GM18907 (cell line): Measurements from ENCODE around the gene MED9.
"Not testable (repeated sequence)": the region's sequence is repeated elsewhere in the genome, so short reads cannot be mapped to it uniquely, and the experiment has no call there.

ENCODE experiments used
- ATAC-seq: cut with Tn5 transposase; IDR thresholded peaks from one replicate; pipeline ENCODE4 v1.9.1; 2021; ENCODE audit warnings: mild to moderate bottlenecking, moderate library complexity; ENCODE audit not compliant: unreplicated experiment

Gene MED9

GRCh38 chr17:17454700-17455099 is 22.1 kb upstream of the MED9 start:
- not testable (repeated sequence) for ATAC-seq

GRCh38 chr17:17455173-17455572 is 21.6 kb upstream of the MED9 start:
- ATAC-seq: no peak

- no peak for ATAC-seq
These were observed 20.5 kb upstream of the MED9 start for GRCh38 chr17:17456251-17456650.

GRCh38 chr17:17457680-17458079 is 19.1 kb upstream of the MED9 start:
- ATAC-seq: no peak

GRCh38 chr17:17460038-17460437 is 16.8 kb upstream of the MED9 start:
- no peak for ATAC-seq

GRCh38 chr17:17462048-17462824 is 14.6 kb upstream of the MED9 start:
- ATAC-seq: no peak

- no peak for ATAC-seq
These were observed 13.0 kb upstream of the MED9 start for GRCh38 chr17:17463821-17464220.

- ATAC-seq: not testable (repeated sequence)
These were observed 10.9 kb upstream of the MED9 start for GRCh38 chr17:17465878-17466277.

GRCh38 chr17:17466511-17466910 is 10.3 kb upstream of the MED9 start:
- ATAC-seq: no peak

GRCh38 chr17:17467016-17467415 is 9.8 kb upstream of the MED9 start:
- no peak for ATAC-seq

- ATAC-seq: no peak
These were observed 9.1 kb upstream of the MED9 start for GRCh38 chr17:17467720-17468119.

- ATAC-seq: no peak
These were observed 8.4 kb upstream of the MED9 start for GRCh38 chr17:17468217-17469010.

- no peak for ATAC-seq
These were observed 7.4 kb upstream of the MED9 start for GRCh38 chr17:17469358-17469757.

GRCh38 chr17:17469996-17470395 is 6.8 kb upstream of the MED9 start:
- ATAC-seq: no peak

GRCh38 chr17:17472333-17472920 is 4.4 kb upstream of the MED9 start:
- ATAC-seq: no peak

- ATAC-seq: no peak
These were observed 2.5 kb upstream of the MED9 start for GRCh38 chr17:17474341-17474740.

GRCh38 chr17:17479209-17479608 is 2.4 kb downstream of the MED9 start:
- ATAC-seq: no peak

- ATAC-seq: no peak
These were observed 3.9 kb downstream of the MED9 start for GRCh38 chr17:17480593-17481148.

- no peak for ATAC-seq
These were observed 5.1 kb downstream of the MED9 start for GRCh38 chr17:17481860-17482259.

GRCh38 chr17:17484451-17484899 is 7.7 kb downstream of the MED9 start:
- no peak for ATAC-seq

GRCh38 chr17:17485420-17485819 is 8.6 kb downstream of the MED9 start:
- ATAC-seq: no peak
